Anterior cingulate cortex (tissue), 58 donors: Measurements from ENCODE around the gene TREML4.
"Not testable (repeated sequence)": the region's sequence is repeated elsewhere in the genome, so short reads cannot be mapped to it uniquely, and the experiment has no call there.

Experiments
- DNase-seq, 58 donors: peaks; one replicate each; lab custom pipeline; 2025; lab: John Stamatoyannopoulos, UW

TREML4 gene

GRCh38 chr6:41228096-41228495 is at the start of gene TREML4:
TREML4 (plus strand) TSS chr6:41228349; CDS start chr6:41228428, 79 bp downstream.
- no peak for DNase-seq

- no peak for DNase-seq
Measured at GRCh38 chr6:41179163-41179562, 49.0 kb upstream of the TREML4 start.

- DNase-seq: no peak
Measured at GRCh38 chr6:41181566-41181965, 46.6 kb upstream of the TREML4 start.

- peak in 7 of 58 donors; percentile 1 to 51 (median 12) for DNase-seq
Measured at GRCh38 chr6:41182069-41183034, 45.8 kb upstream of the TREML4 start.

- no peak for DNase-seq
Measured at GRCh38 chr6:41184761-41185160, 43.4 kb upstream of the TREML4 start.

GRCh38 chr6:41186031-41186562 is 42.1 kb upstream of the TREML4 start:
- DNase-seq: no peak

GRCh38 chr6:41187924-41188886 is 39.9 kb upstream of the TREML4 start:
- no peak for DNase-seq

- not testable (repeated sequence) for DNase-seq
Measured at GRCh38 chr6:41189046-41189445, 39.1 kb upstream of the TREML4 start.

- DNase-seq: no peak
Measured at GRCh38 chr6:41189967-41190366, 38.2 kb upstream of the TREML4 start.

GRCh38 chr6:41190791-41191190 is 37.4 kb upstream of the TREML4 start:
- no peak for DNase-seq

GRCh38 chr6:41191569-41191968 is 36.6 kb upstream of the TREML4 start:
- DNase-seq: peak in 1 of 58 donors; percentile 3

GRCh38 chr6:41193171-41193734 is 34.9 kb upstream of the TREML4 start:
- no peak for DNase-seq

- DNase-seq: no peak
Measured at GRCh38 chr6:41193884-41194283, 34.3 kb upstream of the TREML4 start.

GRCh38 chr6:41194386-41194785 is 33.8 kb upstream of the TREML4 start:
- DNase-seq: no peak

GRCh38 chr6:41197234-41197633 is 30.9 kb upstream of the TREML4 start:
- DNase-seq: no peak

GRCh38 chr6:41199552-41200246 is 28.4 kb upstream of the TREML4 start:
- DNase-seq: no peak

- peak in 1 of 58 donors; percentile 49 for DNase-seq
Measured at GRCh38 chr6:41200296-41200900, 27.8 kb upstream of the TREML4 start.

GRCh38 chr6:41200901-41201763 is 27.0 kb upstream of the TREML4 start, which contains the start of gene TREML2:
TREML2 (minus strand) TSS chr6:41201149; CDS start chr6:41201008, 141 bp downstream.
- DNase-seq: no peak
